Thyroid gland (tissue), 4 donors: ENCODE measurements around the gene CCDC149.

Source experiments
- POLR2A ChIP-seq, 2 donors: fragments of 450-650 bp; IDR thresholded peaks; one replicate each; pipeline ENCODE4 v1.6.1; 2017; ENCODE audit warnings: antibody characterized with exemption in 2 of 2, mild to moderate bottlenecking in 2 of 2, moderate library complexity in 1 of 2
- TF ChIP-seq, protein P1 (sequence below), 6 experiments: fragments of 200-600 bp in 3 of 6; fragments of 450-650 bp in 3 of 6; sonication (generic) in 3 of 6; IDR thresholded peaks; one replicate each; pipeline ENCODE4 v1.5.1; 2016 to 2019; ENCODE audit warnings: antibody characterized with exemption in 6 of 6, mild to moderate bottlenecking in 2 of 6, inconsistent platforms in 1 of 6, moderate library complexity in 1 of 6

DNA sequence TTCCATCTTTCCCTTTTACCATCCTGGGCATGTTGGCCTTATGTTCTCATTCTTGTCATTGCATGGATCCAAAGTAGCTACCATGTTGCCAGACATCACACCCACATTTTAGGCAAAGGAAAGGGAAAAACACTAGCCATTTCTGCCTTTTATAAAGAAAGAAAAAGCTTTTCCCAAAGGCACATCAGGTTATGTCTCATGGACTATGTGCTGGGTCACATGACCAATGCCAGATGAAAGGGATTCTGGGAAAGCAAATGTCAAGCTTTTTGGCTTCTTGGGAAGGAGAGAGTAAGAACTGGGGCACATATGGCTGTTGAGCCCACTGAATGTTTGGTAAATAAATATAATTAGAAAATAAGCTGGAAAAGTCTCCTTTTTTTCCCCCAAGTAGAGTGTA, 121.8 kb downstream of the CCDC149 start:
- TF ChIP-seq, protein P1, sequence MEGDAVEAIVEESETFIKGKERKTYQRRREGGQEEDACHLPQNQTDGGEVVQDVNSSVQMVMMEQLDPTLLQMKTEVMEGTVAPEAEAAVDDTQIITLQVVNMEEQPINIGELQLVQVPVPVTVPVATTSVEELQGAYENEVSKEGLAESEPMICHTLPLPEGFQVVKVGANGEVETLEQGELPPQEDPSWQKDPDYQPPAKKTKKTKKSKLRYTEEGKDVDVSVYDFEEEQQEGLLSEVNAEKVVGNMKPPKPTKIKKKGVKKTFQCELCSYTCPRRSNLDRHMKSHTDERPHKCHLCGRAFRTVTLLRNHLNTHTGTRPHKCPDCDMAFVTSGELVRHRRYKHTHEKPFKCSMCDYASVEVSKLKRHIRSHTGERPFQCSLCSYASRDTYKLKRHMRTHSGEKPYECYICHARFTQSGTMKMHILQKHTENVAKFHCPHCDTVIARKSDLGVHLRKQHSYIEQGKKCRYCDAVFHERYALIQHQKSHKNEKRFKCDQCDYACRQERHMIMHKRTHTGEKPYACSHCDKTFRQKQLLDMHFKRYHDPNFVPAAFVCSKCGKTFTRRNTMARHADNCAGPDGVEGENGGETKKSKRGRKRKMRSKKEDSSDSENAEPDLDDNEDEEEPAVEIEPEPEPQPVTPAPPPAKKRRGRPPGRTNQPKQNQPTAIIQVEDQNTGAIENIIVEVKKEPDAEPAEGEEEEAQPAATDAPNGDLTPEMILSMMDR (IDR thresholded peaks at IDR 0.05), result no peak
- TF ChIP-seq POLR2A (IDR thresholded peaks at IDR 0.05), result no peak
